Dedifferentiated amniotic fluid mesenchymal stem cell (primary cell): ENCODE results near the gene DCAF6.

Experiments used
- DNase-seq: peaks from one replicate; pipeline ENCODE4 v3.0.0-alpha.2; 2016; ENCODE audit errors: extremely low spot score

The DCAF6 gene

GRCh38 chr1:168105846-168106245 is 169.4 kb downstream of the DCAF6 start:
- no peak for DNase-seq

- no peak for DNase-seq
Observed at GRCh38 chr1:168106274-168106673, 169.8 kb downstream of the DCAF6 start.

- no peak for DNase-seq
Observed at GRCh38 chr1:168110896-168111545, 174.5 kb downstream of the DCAF6 start.

GRCh38 chr1:168112673-168113305 is 176.3 kb downstream of the DCAF6 start:
- DNase-seq = peak; percentile 45

GRCh38 chr1:168114845-168115244 is 178.4 kb downstream of the DCAF6 start:
- DNase-seq = no peak

GRCh38 chr1:168116327-168116799 is 179.9 kb downstream of the DCAF6 start:
- no peak for DNase-seq

GRCh38 chr1:168119750-168120149 is 183.3 kb downstream of the DCAF6 start:
- DNase-seq = no peak

- DNase-seq = no peak
Observed at GRCh38 chr1:168121401-168122011, 185.0 kb downstream of the DCAF6 start.

GRCh38 chr1:168125051-168125450 is 188.6 kb downstream of the DCAF6 start:
- DNase-seq = no peak
